WI38 (cell line): ENCODE measurements around the gene HSPB7.
A peak's percentile ranks its signal among the peaks of the same experiment; 100 is the strongest.

ENCODE experiments used
- H3K4me3 ChIP-seq: 2 replicates; pipeline ENCODE4 v1.5.1; 2011; ENCODE audit warnings: low read depth, mild to moderate bottlenecking, control low read depth, low read length
- TF ChIP-seq, protein P1 (sequence below): IDR thresholded peaks from 2 replicates; pipeline ENCODE4 v1.5.1; 2012; ENCODE audit warnings: low read depth, mild to moderate bottlenecking, control low read depth, low read length

Gene HSPB7

DNA sequence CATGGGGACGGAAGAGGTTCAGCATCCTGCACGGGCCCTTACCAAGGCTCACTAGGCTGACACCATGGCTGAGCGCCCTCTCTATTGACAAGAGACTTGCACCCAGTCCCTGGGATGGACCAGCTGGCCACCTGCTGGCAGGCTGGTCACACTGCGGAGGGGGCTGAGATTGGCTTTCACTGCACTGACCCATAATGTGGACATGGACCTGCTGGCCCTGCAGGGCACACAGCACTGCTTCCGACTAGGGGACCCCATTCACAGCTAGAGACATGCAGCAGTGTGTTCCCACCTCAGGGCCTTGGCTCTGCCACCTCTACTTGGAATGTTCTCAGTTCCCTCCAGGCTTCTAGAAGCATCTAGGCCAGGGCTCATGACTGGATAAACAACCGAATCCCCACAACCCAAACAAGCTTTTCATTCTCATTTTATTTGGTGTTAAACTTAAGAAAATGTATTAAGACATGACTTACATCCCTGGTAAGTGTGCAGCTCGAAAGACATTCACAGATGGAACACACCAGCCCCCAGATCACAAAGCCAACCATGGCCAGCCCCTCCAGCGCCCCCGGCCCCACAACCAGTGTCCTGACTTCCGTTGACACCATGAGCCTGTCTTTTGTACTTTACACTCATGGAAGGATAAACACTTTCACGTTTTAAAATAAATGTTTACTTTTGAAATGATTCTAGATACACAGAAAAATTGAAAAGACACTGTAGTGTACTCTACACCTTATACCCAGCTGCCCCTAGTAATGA is 23.1 kb downstream of the HSPB7 start:
- TF ChIP-seq, protein P1, sequence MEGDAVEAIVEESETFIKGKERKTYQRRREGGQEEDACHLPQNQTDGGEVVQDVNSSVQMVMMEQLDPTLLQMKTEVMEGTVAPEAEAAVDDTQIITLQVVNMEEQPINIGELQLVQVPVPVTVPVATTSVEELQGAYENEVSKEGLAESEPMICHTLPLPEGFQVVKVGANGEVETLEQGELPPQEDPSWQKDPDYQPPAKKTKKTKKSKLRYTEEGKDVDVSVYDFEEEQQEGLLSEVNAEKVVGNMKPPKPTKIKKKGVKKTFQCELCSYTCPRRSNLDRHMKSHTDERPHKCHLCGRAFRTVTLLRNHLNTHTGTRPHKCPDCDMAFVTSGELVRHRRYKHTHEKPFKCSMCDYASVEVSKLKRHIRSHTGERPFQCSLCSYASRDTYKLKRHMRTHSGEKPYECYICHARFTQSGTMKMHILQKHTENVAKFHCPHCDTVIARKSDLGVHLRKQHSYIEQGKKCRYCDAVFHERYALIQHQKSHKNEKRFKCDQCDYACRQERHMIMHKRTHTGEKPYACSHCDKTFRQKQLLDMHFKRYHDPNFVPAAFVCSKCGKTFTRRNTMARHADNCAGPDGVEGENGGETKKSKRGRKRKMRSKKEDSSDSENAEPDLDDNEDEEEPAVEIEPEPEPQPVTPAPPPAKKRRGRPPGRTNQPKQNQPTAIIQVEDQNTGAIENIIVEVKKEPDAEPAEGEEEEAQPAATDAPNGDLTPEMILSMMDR, result peak; percentile 96

DNA sequence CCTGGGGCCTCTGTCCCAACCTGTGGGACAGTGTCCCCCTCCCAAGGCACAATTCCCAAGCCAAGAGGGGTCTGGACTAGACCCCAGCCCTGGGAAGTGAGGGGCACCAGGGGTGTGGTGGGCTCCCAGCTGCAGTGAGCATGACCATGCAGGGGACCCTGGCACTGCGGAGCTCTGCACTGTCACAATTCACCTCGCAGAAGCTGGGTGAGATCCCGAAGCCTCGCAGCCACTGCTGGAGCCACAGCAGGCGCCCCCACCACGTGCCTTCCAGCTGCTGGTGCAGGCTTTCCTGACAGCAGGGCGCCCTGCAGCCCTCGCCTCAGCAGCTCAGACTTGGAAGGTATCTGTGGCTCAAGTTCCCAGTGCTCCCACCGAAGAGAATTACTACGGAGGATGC is 23.8 kb downstream of the HSPB7 start:
- H3K4me3 ChIP-seq, result no peak overlapping the region
- TF ChIP-seq, protein P1, result no peak

More for the DNA sequence above, 23.1 kb downstream of the HSPB7 start:
- no peak overlapping the region for H3K4me3 ChIP-seq

DNA sequence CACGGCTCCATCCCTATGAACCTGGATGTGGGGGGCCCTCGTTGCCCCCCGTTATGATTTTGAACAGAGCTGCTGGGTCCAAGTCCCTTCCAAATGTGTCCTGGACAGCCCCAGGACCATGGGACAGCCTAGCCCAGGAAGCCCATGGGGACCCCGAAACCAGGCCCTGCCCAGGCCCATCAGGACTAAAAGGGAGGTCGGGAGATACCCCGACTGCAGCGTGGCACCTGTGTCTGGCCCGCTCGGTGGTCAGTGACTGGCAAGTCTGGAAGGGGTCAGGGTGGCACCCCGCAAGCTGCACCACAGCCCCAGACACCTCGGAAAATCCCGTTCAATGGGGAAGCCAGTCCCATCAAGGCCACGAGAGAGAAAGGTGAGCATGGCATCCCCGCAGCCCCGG is 24.2 kb downstream of the HSPB7 start:
- no peak overlapping the region for H3K4me3 ChIP-seq
- TF ChIP-seq, protein P1, result no peak

DNA sequence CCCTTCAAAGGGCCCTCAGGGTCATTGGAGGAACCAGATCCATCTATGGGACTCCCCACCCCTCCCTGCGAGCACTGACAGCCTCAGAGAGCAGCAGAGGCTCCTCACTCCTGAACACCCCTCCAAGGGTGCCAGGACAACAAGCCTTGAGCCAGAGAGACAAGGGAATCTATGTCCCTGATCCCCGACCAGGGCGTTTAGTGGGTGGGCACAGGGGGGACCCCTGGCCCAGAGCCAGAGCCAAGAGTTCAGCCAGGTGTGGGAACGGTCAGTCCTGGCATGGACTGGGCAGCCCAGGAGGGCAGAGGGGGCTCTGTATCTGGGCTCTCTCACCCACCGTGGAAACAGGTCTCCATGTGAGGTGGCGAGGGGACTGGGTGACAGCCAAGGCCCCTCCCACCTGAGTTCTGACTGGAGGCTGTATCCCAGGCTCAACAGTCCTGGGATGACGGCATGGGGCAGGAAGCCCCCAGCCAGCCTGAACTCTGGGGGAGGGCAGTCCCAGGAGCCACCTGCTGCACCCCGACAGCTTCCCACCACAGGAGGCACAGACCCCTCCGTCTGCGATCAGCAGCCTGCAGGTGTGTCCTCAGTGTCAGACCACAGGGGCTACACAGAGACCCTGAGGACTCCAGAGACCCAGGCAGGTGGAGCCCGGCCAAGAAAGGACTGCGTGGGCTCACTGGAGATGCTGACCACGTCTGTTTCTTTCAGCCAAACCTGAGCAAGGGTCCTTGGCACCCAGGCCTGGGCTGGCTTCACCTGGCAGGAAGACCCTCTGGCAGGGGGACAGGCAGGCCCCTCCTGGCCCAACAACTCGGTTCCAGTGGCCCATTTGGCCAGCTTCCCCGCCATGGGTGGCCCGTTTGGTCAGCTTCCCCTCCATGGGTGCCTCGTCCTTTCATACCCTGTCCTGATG is 25.0 kb downstream of the HSPB7 start:
- TF ChIP-seq, protein P1, result no peak
- H3K4me3 ChIP-seq, result no peak overlapping the region

DNA sequence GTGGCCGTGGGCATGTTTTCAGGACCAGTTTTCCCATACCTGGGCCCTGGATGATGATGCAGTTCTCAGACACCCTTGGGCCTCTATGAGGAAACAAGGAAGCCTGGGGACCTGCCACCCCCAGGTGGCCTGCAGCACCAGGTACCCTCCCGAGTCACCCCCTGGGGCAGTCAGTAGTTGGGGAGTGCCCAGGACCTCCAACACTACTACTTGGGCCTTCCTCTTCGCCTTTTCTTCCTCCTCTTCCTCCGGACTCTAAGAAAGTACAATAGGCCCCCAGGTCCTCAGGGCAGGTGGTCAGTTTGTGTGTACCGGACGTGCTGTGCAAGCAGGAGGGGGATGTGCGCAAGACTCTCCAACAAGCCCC is 25.7 kb downstream of the HSPB7 start:
- H3K4me3 ChIP-seq, result no peak overlapping the region
- TF ChIP-seq, protein P1, result no peak

DNA sequence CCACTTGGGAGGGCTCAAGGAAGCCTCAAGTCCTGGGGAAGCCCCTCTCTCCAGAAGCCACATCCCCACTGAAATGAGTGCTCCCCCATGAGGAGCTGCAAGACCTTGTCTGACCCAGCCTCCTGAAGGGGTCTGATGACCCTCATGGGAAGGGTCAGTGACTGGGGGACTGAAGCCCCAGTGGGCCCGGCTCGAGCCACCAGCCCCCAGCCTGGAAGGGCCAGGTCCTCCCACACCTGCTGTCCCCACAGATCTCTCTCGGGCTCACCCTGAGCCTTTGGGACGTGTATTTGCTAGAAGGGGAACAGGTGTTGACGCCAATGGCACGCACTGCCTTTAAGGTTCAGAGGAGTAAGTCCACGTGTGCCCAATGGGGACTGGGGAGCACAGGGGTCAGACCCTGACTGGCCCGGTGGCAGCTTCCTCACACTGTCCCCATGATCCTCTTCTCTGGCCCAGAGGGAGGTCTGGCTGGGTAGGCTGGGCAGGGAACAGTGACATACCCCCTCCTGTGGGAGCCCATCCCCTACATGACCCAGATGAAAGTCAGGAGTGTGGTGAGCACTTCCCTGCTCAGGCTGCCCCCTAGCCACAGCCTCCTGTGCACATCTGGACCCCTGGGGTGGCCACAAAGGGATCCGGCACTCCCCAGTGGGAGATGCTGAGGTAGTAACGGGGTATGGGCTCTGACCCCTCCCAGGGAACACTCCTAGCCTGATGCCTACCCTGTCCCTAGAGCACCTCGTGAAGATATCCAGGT is 26.2 kb downstream of the HSPB7 start:
- no peak overlapping the region for H3K4me3 ChIP-seq
- TF ChIP-seq, protein P1, result no peak
